Tibial nerve (tissue), 4 donors: Measurements from ENCODE around the gene TP63. TPM values are rescaled to one million over a fixed set of nuclear protein-coding genes. Genes with fewer than 3 reads are reported as not detected.

Experiments
- DNase-seq, 2 donors: peaks; one replicate each; pipeline ENCODE4 v3.0.0-alpha.2; 2019; ENCODE audit warnings: low spot score in 2 of 2
- H3K27ac ChIP-seq, 4 donors: fragments of 200-600 bp; sonication (generic) in 3 of 4; one replicate each; pipeline ENCODE4 v1.5.1; 2017 to 2019; ENCODE audit warnings: mild to moderate bottlenecking in 1 of 4
- H3K27me3 ChIP-seq, 2 donors: fragments of 200-600 bp; sonication (generic) in 1 of 2; one replicate each; pipeline versions ENCODE4 v1.5.1 to v1.6.0; 2017 to 2019
- H3K36me3 ChIP-seq, 3 donors: fragments of 200-600 bp; sonication (generic); one replicate each; pipeline ENCODE4 v1.5.1; 2018 to 2019
- H3K4me1 ChIP-seq, 4 donors: fragments of 200-600 bp; sonication (generic) in 3 of 4; one replicate each; pipeline ENCODE4 v1.5.1; 2017 to 2019
- H3K4me3 ChIP-seq, 4 donors: fragments of 200-600 bp; sonication (generic) in 3 of 4; one replicate each; pipeline ENCODE4 v1.5.1; 2017 to 2019; ENCODE audit warnings: mild to moderate bottlenecking in 1 of 4, moderate library complexity in 1 of 4
- H3K9me3 ChIP-seq, 4 donors: fragments of 200-600 bp; sonication (generic) in 3 of 4; one replicate each; pipeline ENCODE4 v1.5.1; 2017 to 2019
- CTCF ChIP-seq, 5 experiments: fragments of 200-600 bp in 3 of 5; fragments of 450-650 bp in 2 of 5; sonication (generic) in 3 of 5; IDR thresholded peaks; one replicate each; pipeline ENCODE4 v1.5.1; 2016 to 2019; ENCODE audit warnings: antibody characterized with exemption in 5 of 5, mild to moderate bottlenecking in 3 of 5, moderate library complexity in 2 of 5
- EP300 ChIP-seq, 2 donors: sonication (generic); formaldehyde crosslinking; IDR thresholded peaks; one replicate each; pipeline ENCODE4 v1.6.1; 2017; ENCODE audit warnings: antibody characterized with exemption in 2 of 2, mild to moderate bottlenecking in 1 of 2
- POLR2A ChIP-seq, 2 donors: fragments of 450-650 bp; IDR thresholded peaks; one replicate each; pipeline ENCODE4 v1.6.1; 2017; ENCODE audit warnings: antibody characterized with exemption in 2 of 2, mild to moderate bottlenecking in 2 of 2, moderate library complexity in 2 of 2
- WGBS, 2 donors: methylation state at CpG; one replicate each; pipeline ENCODE4 v1.1.5; 2018; 5-methylcytosine and 5-hydroxymethylcytosine counted together
- total RNA-seq, 4 donors: library from RNA; depleted of rRNA; stranded (reverse); fragments of >200 nt; gene quantifications; one replicate each; pipeline ENCODE4 v1.1.0, GENCODE V29; 2016

TP63 gene
- total RNA-seq, 4 donors from 2014 or later = 1.7 to 7.5 (median 4.2) TPM; not detected in 1

- TF ChIP-seq EP300 (IDR thresholded peaks at IDR 0.05) (no peak), POLR2A (IDR thresholded peaks at IDR 0.05) (no peak), CTCF (IDR thresholded peaks at IDR 0.05) (no peak)
- H3K4me3 ChIP-seq = peak overlapping the region in 1 of 4 donors; percentile 11
- no peaks in the 10 kb centered on the region for H3K9me3 ChIP-seq
- peaks cover 0 to 20% (median 5%) of the 10 kb centered on the region in 4 donors for H3K4me1 ChIP-seq
- H3K27ac ChIP-seq = peak overlapping the region in 2 of 4 donors; percentile 30 to 74
- no peaks in the 10 kb centered on the region for H3K36me3 ChIP-seq
- DNase-seq = no peak
- H3K27me3 ChIP-seq = no peaks in the 10 kb centered on the region
- WGBS, 2 donors = 38 to 40% methylated on average over 5 of the region's 5 CpGs
Observed at GRCh38 chr3:189632242-189632641, 1.1 kb downstream of the TP63 start.

- 68 to 72% methylated on average over 3 of the region's 3 CpGs for WGBS, 2 donors
- DNase-seq = no peak
- Histone ChIP-seq H3K4me1 (peaks cover 0 to 8% (median under 1%) of the 10 kb centered on the region in 4 donors), H3K9me3 (no peaks in the 10 kb centered on the region), H3K36me3 (no peaks in the 10 kb centered on the region), H3K27ac (no peak overlapping the region), H3K27me3 (no peaks in the 10 kb centered on the region), H3K4me3 (no peak overlapping the region)
- no peak for TF ChIP-seq CTCF (IDR thresholded peaks at IDR 0.05)
- no peak for TF ChIP-seq EP300 (IDR thresholded peaks at IDR 0.05)
- TF ChIP-seq POLR2A (IDR thresholded peaks at IDR 0.05) = no peak
Observed at GRCh38 chr3:189635339-189635738, 4.2 kb downstream of the TP63 start.

GRCh38 chr3:189636048-189636447, 4.9 kb downstream of the TP63 start:
- H3K27ac ChIP-seq = no peak overlapping the region
- 80 to 93% methylated on average over 5 of the region's 5 CpGs for WGBS, 2 donors
- H3K4me3 ChIP-seq = no peak overlapping the region
- H3K36me3 ChIP-seq = no peaks in the 10 kb centered on the region
- H3K4me1 ChIP-seq = peaks cover 0 to under 1% (median 0%) of the 10 kb centered on the region in 4 donors
- H3K9me3 ChIP-seq = no peaks in the 10 kb centered on the region
- no peak for TF ChIP-seq EP300 (IDR thresholded peaks at IDR 0.05)
- TF ChIP-seq POLR2A (IDR thresholded peaks at IDR 0.05) = no peak
- TF ChIP-seq CTCF (IDR thresholded peaks at IDR 0.05) = no peak
- no peak for DNase-seq
- no peaks in the 10 kb centered on the region for H3K27me3 ChIP-seq

- no peaks in the 10 kb centered on the region for H3K27me3 ChIP-seq
- no peaks in the 10 kb centered on the region for H3K36me3 ChIP-seq
- no peaks in the 10 kb centered on the region for H3K9me3 ChIP-seq
- TF ChIP-seq CTCF (IDR thresholded peaks at IDR 0.05) (no peak), EP300 (IDR thresholded peaks at IDR 0.05) (no peak), POLR2A (IDR thresholded peaks at IDR 0.05) (no peak)
- H3K4me1 ChIP-seq = no peaks in the 10 kb centered on the region
- no peak overlapping the region for H3K27ac ChIP-seq
- no peak overlapping the region for H3K4me3 ChIP-seq
- DNase-seq = no peak
- WGBS, 2 donors = 85 to 92% methylated on average over 4 of the region's 4 CpGs
Observed at GRCh38 chr3:189637750-189638149, 6.6 kb downstream of the TP63 start.

GRCh38 chr3:189638276-189639031, 7.3 kb downstream of the TP63 start:
- 76 to 94% methylated on average over 4 of the region's 4 CpGs for WGBS, 2 donors
- H3K4me3 ChIP-seq = no peak overlapping the region
- no peak for TF ChIP-seq EP300 (IDR thresholded peaks at IDR 0.05)
- TF ChIP-seq CTCF (IDR thresholded peaks at IDR 0.05) = no peak
- TF ChIP-seq POLR2A (IDR thresholded peaks at IDR 0.05) = no peak

More at GRCh38 chr3:189638276-189639031, 7.3 kb downstream of the TP63 start:
- no peaks in the 10 kb centered on the region for H3K4me1 ChIP-seq
- no peak overlapping the region for H3K27ac ChIP-seq
- DNase-seq = no peak
- no peaks in the 10 kb centered on the region for H3K9me3 ChIP-seq
- no peaks in the 10 kb centered on the region for H3K36me3 ChIP-seq
- H3K27me3 ChIP-seq = no peaks in the 10 kb centered on the region
